WTC11 (cell line): ENCODE data around the gene BRI3BP. TPM values are rescaled to one million over a fixed set of nuclear protein-coding genes. Genes with fewer than 3 reads are reported as not detected.

ENCODE experiments used
- ATAC-seq: fragments of 200-7000 bp; cut with Tn5 transposase; 2 replicates; pipeline ENCODE4 v1.10.0; 2021; ENCODE audit warnings: mild to moderate bottlenecking, moderate library complexity
- CTCF ChIA-PET: fragments of 300-600 bp; sonication (Branson Sonifier 250); formaldehyde crosslinking; loops from one replicate; lab custom pipeline; 2021; ENCODE audit warnings: antibody characterized with exemption; lab: Charles Lee
- POLR2A ChIA-PET: fragments of 350-600 bp; sonication (Branson Sonifier 250); formaldehyde crosslinking; loops from one replicate; lab custom pipeline; 2021; ENCODE audit warnings: antibody characterized with exemption; lab: Charles Lee
- DNase-seq: peaks from one replicate; pipeline ENCODE4 v3.0.0; 2021; ENCODE audit warnings: low spot score
- H3K27ac Mint-ChIP-seq: 2 replicates; pipeline ENCODE4 v1.8.0; 2021; ENCODE audit warnings: mixed read lengths
- H3K27me3 Mint-ChIP-seq: 2 replicates; pipeline ENCODE4 v1.8.0; 2021; ENCODE audit warnings: low read depth, mild to moderate bottlenecking, moderate library complexity, mixed read lengths
- H3K36me3 Mint-ChIP-seq: 2 replicates; pipeline ENCODE4 v1.8.0; 2021; ENCODE audit warnings: mixed read lengths
- H3K4me1 Mint-ChIP-seq: 2 replicates; pipeline ENCODE4 v1.8.0; 2022; ENCODE audit warnings: mixed read lengths
- H3K4me3 Mint-ChIP-seq: 2 replicates; pipeline ENCODE4 v1.8.0; 2021; ENCODE audit warnings: mild to moderate bottlenecking, moderate library complexity, mixed read lengths
- H3K9me3 Mint-ChIP-seq: 2 replicates; pipeline ENCODE4 v1.8.0; 2021; ENCODE audit warnings: mixed read lengths
- ESRRA ChIP-seq: sonication (generic); formaldehyde crosslinking; IDR thresholded peaks from 2 replicates; pipeline ENCODE4 v1.8.1; 2022; ENCODE audit warnings: mild to moderate bottlenecking, missing genetic modification reagents, borderline replicate concordance
- JAZF1 ChIP-seq: fragments of 250-450 bp; sonication (Bioruptor Pico); IDR thresholded peaks from 2 replicates; pipeline ENCODE4 v1.9.0; 2021; ENCODE audit warnings: moderate library complexity, mild to moderate bottlenecking, inconsistent platforms
- OVOL2 ChIP-seq: fragments of 250-450 bp; sonication (Bioruptor Pico); IDR thresholded peaks from 2 replicates; pipeline ENCODE4 v1.9.0; 2021; ENCODE audit warnings: mild to moderate bottlenecking, borderline replicate concordance
- RORB ChIP-seq: fragments of 250-450 bp; sonication (Bioruptor Pico); IDR thresholded peaks from 2 replicates; pipeline ENCODE4 v1.9.0; 2021; ENCODE audit warnings: mild to moderate bottlenecking
- ZNF423 ChIP-seq: fragments of 250-450 bp; sonication (Bioruptor Pico); IDR thresholded peaks from 2 replicates; pipeline ENCODE4 v2.1.2; 2022; ENCODE audit warnings: mild to moderate bottlenecking, moderate library complexity
- total RNA-seq: library from RNA; stranded (reverse); gene quantifications from 3 replicates; pipeline ENCODE4 v1.2.3, GENCODE V29; 2021
- TF ChIP-seq, protein P1 (sequence below): sonication (generic); formaldehyde crosslinking; IDR thresholded peaks from 2 replicates; pipeline ENCODE4 v1.8.1; 2022; ENCODE audit warnings: mild to moderate bottlenecking, missing genetic modification reagents, moderate library complexity, borderline replicate concordance
- TF ChIP-seq, protein P2 (sequence below): fragments of 250-450 bp; sonication (Bioruptor Pico); IDR thresholded peaks from 2 replicates; pipeline ENCODE4 v2.1.2; 2022; ENCODE audit warnings: mild to moderate bottlenecking, moderate library complexity
- TF ChIP-seq, protein P3 (sequence below): sonication (generic); formaldehyde crosslinking; IDR thresholded peaks from 2 replicates; pipeline ENCODE4 v1.8.0; 2022; ENCODE audit warnings: mild to moderate bottlenecking, missing genetic modification reagents
- TF ChIP-seq, protein P4 (sequence below): sonication (generic); formaldehyde crosslinking; IDR thresholded peaks from 2 replicates; pipeline ENCODE4 v1.8.0; 2023; ENCODE audit warnings: missing genetic modification reagents, mild to moderate bottlenecking, borderline replicate concordance
- TF ChIP-seq, protein P5 (sequence below): fragments of 200-600 bp; IDR thresholded peaks from 2 replicates; pipeline ENCODE4 v1.8.0; 2022; ENCODE audit warnings: antibody characterized with exemption
- TF ChIP-seq, protein P6 (sequence below): sonication (generic); formaldehyde crosslinking; IDR thresholded peaks from 2 replicates; pipeline ENCODE4 v1.8.1; 2023; ENCODE audit warnings: mild to moderate bottlenecking, moderate library complexity, missing genetic modification reagents
- TF ChIP-seq, protein P7 (sequence below): sonication (generic); formaldehyde crosslinking; IDR thresholded peaks from 2 replicates; pipeline ENCODE4 v1.8.1; 2023; ENCODE audit warnings: mild to moderate bottlenecking, missing genetic modification reagents, borderline replicate concordance

BRI3BP gene
- total RNA-seq, 1 experiment from 2014 or later = 11.9 TPM

DNA sequence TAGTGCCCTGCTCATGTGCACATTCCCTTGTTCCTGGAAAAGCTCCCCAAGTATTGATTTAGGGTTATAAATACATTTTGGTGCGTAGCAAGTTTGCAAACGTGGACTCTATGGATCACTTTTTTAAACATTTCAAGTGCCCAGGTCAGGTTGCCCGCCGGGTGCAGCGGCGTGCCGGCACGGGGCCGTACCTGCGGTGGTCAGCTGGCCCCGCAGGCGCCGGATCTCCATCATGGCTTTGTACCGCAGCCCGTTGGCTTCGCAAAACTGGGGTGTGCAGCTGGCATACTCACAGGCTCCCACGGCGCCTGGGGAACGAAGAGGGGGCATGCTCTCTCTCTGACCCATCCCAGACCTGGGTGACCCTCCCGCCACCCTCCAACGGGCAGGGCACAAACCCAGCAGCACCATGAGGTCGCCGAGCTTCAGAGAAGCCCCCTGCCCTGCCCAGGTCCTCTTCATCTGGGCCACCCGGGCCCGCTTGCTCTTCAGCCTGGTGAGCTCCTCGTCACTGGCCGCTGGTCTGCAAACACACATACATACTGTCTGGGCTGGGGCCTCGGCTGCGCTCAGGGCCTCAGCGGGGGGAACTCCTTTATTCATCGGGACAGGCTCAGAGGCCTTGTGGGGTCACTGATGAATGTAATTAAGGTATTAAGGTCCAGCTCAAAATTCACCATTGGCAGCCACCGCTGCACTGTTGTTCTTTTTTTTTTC is 39.6 kb upstream of the BRI3BP start:
- ChIA-PET CTCF (interaction anchor here (0.5 to 1.6 kb wide), 3 partner anchors 13 to 46 kb away, joined by 3 to 6 read pairs (median 5); no protein-coding TSS in a partner anchor), POLR2A (no interaction called here)
- no peaks in the 10 kb centered on the region for H3K9me3 Mint-ChIP-seq
- no peak overlapping the region for H3K27ac Mint-ChIP-seq
- TF ChIP-seq, protein P1, sequence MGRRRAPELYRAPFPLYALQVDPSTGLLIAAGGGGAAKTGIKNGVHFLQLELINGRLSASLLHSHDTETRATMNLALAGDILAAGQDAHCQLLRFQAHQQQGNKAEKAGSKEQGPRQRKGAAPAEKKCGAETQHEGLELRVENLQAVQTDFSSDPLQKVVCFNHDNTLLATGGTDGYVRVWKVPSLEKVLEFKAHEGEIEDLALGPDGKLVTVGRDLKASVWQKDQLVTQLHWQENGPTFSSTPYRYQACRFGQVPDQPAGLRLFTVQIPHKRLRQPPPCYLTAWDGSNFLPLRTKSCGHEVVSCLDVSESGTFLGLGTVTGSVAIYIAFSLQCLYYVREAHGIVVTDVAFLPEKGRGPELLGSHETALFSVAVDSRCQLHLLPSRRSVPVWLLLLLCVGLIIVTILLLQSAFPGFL = no peak
- TF ChIP-seq JAZF1 (CRISPR knock-in tag) = no peak
- TF ChIP-seq, protein P2, sequence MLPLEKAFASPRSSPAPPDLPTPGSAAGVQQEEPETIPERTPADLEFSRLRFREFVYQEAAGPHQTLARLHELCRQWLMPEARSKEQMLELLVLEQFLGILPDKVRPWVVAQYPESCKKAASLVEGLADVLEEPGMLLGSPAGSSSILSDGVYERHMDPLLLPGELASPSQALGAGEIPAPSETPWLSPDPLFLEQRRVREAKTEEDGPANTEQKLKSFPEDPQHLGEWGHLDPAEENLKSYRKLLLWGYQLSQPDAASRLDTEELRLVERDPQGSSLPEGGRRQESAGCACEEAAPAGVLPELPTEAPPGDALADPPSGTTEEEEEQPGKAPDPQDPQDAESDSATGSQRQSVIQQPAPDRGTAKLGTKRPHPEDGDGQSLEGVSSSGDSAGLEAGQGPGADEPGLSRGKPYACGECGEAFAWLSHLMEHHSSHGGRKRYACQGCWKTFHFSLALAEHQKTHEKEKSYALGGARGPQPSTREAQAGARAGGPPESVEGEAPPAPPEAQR (CRISPR knock-in tag) = no peak
- TF ChIP-seq, protein P3, sequence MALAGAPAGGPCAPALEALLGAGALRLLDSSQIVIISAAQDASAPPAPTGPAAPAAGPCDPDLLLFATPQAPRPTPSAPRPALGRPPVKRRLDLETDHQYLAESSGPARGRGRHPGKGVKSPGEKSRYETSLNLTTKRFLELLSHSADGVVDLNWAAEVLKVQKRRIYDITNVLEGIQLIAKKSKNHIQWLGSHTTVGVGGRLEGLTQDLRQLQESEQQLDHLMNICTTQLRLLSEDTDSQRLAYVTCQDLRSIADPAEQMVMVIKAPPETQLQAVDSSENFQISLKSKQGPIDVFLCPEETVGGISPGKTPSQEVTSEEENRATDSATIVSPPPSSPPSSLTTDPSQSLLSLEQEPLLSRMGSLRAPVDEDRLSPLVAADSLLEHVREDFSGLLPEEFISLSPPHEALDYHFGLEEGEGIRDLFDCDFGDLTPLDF (CRISPR knock-in tag) = no peak
- TF ChIP-seq, protein P4, sequence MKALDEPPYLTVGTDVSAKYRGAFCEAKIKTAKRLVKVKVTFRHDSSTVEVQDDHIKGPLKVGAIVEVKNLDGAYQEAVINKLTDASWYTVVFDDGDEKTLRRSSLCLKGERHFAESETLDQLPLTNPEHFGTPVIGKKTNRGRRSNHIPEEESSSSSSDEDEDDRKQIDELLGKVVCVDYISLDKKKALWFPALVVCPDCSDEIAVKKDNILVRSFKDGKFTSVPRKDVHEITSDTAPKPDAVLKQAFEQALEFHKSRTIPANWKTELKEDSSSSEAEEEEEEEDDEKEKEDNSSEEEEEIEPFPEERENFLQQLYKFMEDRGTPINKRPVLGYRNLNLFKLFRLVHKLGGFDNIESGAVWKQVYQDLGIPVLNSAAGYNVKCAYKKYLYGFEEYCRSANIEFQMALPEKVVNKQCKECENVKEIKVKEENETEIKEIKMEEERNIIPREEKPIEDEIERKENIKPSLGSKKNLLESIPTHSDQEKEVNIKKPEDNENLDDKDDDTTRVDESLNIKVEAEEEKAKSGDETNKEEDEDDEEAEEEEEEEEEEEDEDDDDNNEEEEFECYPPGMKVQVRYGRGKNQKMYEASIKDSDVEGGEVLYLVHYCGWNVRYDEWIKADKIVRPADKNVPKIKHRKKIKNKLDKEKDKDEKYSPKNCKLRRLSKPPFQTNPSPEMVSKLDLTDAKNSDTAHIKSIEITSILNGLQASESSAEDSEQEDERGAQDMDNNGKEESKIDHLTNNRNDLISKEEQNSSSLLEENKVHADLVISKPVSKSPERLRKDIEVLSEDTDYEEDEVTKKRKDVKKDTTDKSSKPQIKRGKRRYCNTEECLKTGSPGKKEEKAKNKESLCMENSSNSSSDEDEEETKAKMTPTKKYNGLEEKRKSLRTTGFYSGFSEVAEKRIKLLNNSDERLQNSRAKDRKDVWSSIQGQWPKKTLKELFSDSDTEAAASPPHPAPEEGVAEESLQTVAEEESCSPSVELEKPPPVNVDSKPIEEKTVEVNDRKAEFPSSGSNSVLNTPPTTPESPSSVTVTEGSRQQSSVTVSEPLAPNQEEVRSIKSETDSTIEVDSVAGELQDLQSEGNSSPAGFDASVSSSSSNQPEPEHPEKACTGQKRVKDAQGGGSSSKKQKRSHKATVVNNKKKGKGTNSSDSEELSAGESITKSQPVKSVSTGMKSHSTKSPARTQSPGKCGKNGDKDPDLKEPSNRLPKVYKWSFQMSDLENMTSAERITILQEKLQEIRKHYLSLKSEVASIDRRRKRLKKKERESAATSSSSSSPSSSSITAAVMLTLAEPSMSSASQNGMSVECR (CRISPR knock-in tag) = no peak
- TF ChIP-seq, protein P5, sequence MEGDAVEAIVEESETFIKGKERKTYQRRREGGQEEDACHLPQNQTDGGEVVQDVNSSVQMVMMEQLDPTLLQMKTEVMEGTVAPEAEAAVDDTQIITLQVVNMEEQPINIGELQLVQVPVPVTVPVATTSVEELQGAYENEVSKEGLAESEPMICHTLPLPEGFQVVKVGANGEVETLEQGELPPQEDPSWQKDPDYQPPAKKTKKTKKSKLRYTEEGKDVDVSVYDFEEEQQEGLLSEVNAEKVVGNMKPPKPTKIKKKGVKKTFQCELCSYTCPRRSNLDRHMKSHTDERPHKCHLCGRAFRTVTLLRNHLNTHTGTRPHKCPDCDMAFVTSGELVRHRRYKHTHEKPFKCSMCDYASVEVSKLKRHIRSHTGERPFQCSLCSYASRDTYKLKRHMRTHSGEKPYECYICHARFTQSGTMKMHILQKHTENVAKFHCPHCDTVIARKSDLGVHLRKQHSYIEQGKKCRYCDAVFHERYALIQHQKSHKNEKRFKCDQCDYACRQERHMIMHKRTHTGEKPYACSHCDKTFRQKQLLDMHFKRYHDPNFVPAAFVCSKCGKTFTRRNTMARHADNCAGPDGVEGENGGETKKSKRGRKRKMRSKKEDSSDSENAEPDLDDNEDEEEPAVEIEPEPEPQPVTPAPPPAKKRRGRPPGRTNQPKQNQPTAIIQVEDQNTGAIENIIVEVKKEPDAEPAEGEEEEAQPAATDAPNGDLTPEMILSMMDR = no peak
- TF ChIP-seq ZNF423 (CRISPR knock-in tag) = no peak
- no peak for TF ChIP-seq OVOL2 (CRISPR knock-in tag)
- TF ChIP-seq, protein P6, sequence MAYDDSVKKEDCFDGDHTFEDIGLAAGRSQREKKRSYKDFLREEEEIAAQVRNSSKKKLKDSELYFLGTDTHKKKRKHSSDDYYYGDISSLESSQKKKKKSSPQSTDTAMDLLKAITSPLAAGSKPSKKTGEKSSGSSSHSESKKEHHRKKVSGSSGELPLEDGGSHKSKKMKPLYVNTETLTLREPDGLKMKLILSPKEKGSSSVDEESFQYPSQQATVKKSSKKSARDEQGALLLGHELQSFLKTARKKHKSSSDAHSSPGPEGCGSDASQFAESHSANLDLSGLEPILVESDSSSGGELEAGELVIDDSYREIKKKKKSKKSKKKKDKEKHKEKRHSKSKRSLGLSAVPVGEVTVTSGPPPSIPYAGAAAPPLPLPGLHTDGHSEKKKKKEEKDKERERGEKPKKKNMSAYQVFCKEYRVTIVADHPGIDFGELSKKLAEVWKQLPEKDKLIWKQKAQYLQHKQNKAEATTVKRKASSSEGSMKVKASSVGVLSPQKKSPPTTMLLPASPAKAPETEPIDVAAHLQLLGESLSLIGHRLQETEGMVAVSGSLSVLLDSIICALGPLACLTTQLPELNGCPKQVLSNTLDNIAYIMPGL (CRISPR knock-in tag) = no peak
- TF ChIP-seq, protein P7, sequence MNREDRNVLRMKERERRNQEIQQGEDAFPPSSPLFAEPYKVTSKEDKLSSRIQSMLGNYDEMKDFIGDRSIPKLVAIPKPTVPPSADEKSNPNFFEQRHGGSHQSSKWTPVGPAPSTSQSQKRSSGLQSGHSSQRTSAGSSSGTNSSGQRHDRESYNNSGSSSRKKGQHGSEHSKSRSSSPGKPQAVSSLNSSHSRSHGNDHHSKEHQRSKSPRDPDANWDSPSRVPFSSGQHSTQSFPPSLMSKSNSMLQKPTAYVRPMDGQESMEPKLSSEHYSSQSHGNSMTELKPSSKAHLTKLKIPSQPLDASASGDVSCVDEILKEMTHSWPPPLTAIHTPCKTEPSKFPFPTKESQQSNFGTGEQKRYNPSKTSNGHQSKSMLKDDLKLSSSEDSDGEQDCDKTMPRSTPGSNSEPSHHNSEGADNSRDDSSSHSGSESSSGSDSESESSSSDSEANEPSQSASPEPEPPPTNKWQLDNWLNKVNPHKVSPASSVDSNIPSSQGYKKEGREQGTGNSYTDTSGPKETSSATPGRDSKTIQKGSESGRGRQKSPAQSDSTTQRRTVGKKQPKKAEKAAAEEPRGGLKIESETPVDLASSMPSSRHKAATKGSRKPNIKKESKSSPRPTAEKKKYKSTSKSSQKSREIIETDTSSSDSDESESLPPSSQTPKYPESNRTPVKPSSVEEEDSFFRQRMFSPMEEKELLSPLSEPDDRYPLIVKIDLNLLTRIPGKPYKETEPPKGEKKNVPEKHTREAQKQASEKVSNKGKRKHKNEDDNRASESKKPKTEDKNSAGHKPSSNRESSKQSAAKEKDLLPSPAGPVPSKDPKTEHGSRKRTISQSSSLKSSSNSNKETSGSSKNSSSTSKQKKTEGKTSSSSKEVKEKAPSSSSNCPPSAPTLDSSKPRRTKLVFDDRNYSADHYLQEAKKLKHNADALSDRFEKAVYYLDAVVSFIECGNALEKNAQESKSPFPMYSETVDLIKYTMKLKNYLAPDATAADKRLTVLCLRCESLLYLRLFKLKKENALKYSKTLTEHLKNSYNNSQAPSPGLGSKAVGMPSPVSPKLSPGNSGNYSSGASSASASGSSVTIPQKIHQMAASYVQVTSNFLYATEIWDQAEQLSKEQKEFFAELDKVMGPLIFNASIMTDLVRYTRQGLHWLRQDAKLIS (CRISPR knock-in tag) = no peak
- no peak for TF ChIP-seq ESRRA (CRISPR knock-in tag)
- no peak for TF ChIP-seq RORB (CRISPR knock-in tag)
- ATAC-seq (no peak), DNase-seq (no peak)
- peaks cover 57% of the 10 kb centered on the region for H3K36me3 Mint-ChIP-seq
- no peak overlapping the region for H3K4me3 Mint-ChIP-seq
- no peaks in the 10 kb centered on the region for H3K4me1 Mint-ChIP-seq
- H3K27me3 Mint-ChIP-seq = no peaks in the 10 kb centered on the region
